ENCODE measurements around the gene SNX8. TPM values are rescaled to one million over a fixed set of nuclear protein-coding genes. Genes with fewer than 3 reads are reported as not detected.
A peak's percentile ranks its signal among the peaks of the same experiment; 100 is the strongest.

SNX8 gene
- polyA plus RNA-seq, 10 donors: 23.0 to 38.1 (median 29.6) TPM

DNA sequence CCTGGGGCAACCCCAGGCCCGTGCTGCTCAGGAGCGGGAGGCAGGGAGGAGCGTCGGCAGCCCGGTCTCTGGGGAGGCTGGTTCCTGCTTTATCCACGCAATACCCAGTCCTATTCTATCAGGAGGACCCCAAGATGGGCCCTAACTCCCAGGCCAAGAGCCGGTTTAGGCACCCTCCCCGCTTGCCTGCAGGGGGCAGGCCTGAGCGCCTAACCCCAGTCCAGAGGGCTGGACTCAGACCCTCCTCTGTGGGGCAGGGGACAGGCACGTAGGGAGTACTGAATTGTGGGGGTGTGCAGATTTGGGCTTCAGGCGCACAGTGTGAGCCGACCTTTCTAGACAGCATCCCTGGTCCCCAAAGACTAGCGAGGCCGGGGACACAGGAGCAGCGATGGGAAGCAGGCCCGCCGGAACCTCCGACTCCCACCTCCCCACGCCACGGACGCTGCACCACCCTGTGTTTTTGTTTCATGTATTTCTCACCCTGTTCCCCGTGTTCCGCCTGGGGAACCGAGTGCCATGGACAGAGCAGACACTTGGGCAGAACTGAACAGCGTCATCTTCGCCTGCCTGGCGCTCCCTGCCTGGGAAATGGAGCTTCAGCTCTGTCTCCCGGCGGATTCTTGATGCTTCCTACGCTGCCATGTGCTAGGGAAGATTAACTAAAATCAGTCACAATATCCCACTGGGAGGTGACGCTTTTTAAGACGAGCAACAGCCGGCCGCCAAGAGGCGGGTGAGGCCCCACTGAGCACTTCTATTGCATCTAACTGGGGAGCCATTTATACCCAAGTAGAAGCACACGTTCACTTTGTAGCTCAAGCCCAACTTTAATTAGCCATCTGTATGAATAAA lies 66.9 kb downstream of the SNX8 start:
- peak in 1 of 3 donors; percentile 61 for DNase-seq

DNA sequence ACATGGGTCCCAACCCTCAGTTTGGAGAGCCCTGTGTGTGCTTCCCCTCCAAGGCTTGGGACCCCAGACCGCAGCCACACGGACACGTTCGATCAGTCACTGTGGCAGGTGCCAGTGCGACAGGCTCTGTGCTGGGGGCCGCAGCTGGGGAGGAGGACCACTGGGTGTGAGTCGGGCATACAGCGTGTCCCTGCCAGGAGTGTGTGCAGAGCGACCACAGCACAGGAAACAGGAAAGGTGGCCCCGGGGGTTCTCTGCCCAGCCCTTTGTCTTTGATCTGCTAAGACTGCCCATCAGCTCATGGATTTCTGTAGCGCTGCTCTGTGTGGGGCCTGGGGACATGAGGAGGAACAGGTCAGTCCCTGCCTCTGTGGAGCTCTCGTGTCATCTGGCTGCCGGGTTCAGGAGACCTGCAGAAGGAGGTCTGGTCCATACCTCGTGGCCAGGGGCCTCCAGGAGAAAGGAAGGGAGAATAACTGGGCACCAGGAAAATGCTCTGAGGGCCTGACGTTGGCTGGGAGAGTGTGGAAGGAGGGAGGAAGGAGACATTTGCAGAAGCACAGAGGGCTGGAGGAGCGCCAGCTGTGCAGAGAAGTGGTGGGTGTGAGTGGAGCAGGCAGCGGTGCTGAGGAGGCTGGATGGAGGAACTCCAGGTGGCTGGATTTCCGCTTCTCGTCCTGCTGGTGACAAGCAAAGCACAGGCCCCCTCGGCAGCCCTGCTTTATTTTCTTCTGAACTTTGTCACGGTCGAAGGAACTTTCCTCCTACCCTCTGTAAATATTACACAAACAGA lies 68.2 kb downstream of the SNX8 start:
- peak in 2 of 3 donors; percentile 61 to 79 for DNase-seq

DNA sequence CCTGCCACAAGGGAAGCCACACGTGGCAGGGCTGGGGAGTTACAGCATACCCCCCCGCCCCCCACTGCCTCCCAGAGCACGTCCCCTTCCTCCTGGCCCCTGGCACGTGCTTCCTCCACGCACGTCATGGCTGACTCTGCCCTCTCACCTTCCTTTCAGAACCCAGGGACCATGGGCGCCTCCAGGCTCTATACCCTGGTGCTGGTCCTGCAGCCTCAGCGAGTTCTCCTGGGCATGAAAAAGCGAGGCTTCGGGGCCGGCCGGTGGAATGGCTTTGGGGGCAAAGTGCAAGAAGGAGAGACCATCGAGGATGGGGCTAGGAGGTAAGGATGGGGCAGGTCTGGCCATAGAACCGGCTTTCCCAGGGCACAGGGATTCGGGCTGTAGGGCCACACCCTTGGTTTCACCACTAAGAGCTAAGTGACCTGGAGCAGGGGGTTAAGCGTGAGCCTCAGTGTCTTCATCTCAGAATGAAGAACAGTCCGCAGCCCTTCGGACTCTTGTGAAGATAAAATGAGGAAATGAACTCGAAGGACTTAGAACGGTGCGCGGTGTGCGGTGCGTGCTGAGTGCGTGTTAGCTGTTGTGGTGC lies 69.7 kb downstream of the SNX8 start:
- no peak for DNase-seq

DNA sequence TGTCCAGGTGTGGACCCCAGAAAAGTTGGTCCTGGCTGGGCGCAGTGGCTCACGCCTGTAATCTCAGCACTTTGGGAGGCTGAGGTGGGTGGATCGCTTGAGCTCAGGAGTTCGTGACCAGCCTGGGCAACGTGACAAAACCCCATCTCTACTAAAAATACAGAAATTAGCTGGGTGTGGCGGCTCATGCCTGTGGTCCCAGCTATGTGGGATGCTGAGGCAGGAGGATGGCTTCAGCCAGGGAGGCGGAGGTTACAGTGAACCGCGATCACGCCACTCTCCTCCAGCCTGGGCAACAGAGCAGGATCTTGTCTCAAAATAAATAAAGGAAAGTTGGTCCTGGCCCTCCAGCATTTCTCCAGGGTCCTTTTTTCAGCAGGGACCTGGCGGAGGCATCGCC lies 70.8 kb downstream of the SNX8 start:
- DNase-seq: no peak

DNA sequence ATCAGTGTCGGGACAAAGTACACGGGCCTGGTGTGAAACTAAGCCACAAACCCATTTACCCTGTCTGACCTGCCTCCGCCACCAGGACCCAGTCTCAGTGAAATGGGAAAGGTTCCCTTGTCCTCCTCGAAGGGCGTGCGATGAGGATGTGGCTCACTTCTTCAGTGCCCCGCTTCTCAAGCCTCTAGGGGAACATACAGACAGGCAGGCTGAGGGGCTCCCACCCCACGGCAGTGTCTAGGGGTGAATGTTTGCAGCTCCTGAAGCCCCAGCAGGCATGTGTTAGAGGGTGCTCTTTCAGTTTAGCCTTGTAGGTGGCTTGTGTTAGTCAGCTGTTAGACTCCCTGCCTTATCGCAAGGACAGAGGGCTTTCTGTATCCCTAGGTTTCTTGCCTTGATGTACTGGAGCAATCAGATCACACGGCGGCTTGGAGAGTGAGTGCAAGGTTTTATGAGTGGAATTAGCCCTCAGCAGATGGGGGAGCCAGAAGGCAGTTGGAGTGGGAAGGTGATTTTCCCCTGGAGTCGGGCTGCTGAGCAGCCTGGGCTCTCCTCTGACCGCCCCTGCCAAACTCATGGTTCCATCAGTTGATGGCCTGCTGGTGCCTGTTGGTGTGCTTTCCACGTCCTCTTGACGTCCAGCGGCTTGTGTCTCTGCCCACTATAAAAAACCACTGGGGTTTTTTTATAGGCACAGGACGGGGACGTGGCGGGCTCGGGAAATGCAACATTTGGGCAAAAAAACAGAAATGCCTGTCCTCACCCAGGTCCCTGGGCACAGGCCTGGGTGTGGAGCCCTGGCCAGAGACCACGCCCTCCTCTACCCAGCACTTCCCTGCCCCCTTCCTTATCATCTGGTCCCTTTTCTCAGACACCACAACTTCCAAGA lies 71.5 kb downstream of the SNX8 start:
- no peak for DNase-seq

DNA sequence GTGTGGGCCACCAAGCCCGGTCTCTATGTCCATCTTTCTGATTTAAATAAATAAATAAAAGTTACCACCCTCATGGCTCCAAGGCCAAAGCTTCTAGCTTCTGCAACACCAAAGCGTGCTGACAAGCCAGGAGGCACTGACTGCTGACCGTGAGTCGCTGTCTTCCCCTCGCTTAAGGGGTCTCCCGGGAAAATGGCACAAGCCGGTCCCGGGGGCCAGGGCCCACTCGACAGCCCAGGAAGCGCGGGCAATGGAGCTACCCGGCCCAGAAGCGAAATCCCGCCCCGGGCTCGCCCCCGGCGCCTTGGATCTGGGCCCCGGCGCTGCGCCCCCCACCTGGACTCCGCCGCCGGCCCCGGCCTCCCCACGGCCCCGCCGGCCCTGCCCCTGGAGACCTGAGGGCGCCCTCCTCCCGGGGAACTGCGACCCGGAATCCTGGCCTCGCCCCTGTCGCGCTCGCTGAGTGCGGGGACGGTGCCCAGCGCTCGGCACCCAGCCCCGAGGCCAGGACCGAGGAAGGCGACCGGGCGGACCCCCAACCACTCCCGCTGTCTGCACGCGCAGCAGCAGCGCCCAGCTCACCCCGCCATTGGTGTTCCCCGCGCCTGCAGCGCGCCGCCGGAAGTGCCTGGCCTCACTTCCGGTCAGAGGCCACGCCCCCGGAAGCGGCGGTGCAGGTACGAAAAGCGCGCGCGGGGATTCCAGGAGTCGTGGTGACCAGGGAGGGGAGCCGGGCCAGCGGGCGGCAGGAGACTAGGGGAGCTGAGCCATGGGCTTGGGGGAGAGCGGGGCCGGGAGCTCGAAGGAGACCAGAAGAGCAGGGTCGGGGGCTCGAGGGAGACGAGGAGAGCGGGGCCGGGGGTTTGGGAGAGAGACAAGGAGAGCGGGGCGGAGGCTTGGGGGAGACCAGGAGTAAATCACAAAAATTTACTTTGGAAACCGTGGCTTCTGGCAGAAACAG lies 72.4 kb downstream of the SNX8 start, which contains the start of the genes MRM2 and NUDT1:
Gene MRM2, minus strand, starts transcription at position 626 of the 961 bp plus-strand sequence. Its CDS starts 36 bp downstream, at position 590.
Gene NUDT1, plus strand, starts transcription at position 647 of the 961 bp plus-strand sequence. CDS start 2,349 bp downstream, outside the sequence.
- DNase-seq: peak; percentile 70 to 92 (median 87)

DNA sequence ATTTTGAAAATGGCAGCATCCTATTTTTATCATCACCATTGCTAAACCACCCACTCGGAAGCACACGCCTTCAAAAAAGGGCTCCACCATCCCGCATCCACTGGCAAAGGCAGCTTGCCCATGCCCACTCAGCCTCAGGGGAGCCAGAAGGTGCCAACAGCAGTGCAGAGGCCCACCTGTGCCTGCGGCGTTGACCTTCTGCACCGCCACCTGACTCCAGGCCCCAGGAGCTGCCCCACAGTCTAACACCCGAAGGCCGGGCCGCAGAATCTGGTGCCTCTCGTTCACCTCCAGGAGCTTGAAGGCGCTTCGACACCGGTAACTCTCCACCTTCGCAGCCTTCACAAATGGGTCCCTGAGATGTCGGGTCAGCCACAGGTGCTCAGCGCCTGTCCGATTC lies 75.0 kb downstream of the SNX8 start:
- DNase-seq: no peak

DNA sequence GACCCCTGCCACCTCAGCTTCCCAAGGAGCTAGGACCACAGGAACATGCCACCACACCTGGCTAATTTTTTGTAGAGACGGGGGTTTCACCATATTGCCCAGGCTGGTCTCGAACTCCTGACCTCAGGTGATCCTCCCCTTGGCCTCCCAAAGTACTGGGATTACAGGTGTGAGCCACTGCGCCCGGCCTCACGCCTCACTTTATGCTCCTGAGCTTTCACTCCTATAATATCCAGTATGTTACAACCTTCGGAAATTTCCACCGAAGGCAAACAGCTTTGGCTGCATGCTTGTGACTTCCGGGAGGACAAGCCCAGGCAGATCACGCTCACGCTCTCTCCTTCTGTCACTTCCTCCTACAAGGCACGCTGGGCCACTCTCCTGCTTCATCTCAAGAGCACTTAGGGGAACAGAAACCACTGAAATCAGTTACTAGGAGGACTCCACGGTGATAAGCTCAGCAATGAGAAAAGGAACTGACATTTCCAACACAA lies 77.1 kb downstream of the SNX8 start:
- peak in 1 of 3 donors; percentile 45 for DNase-seq

DNA sequence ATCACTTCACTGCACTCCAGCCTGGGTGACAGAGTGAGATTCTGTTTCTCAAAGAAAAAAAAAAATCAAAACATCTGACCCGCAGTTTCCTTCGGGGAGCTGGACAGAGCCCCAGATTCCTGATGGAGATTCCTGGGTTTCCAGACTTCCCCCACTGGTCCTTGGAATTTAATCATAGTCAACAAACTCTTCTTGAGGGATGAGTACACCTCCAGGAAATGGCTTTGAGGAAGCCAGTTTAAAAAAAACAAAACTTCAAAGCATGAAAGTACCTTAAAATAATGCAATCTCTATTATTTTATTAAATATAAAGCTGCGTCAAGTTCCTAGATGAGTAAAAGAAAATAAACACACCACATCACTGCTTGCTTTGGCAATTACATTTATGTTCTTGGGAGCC lies 80.3 kb downstream of the SNX8 start:
- DNase-seq: no peak

DNA sequence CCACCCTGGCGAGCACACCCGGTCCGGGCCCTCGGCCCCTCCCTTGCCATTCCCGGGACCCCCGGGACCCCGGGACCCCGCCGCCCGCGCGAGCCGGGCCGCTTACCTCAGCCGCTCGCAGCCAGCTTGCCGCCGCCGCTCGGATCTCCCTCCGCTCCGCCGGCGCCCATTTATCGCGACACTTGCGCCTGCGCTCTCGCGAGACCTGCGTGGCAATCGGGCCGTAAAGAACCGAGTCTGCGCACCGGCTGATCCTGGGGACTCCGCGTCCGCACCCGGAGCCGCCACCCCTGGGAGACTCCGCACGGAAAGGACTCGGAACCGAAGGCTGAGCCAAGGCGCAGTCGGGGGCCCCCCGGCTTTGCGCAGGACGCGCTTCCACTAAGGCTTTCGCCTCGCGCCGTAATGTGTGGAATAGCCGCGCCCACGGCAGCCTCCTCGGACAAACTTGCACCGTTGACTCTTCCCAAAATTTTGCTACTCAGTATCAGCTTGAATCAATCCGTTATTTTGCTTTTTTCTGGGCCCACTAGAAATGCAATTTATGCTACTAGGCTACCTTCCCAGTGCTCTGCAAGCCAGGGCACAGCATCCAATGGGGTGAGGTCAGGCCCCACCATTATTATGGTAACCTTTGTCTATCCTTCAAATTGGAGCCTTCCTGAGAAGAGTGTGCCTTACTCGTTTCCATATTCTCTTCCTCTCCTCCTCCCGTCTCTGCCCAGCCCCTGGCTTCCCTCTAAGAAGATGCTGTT lies 81.3 kb downstream of the SNX8 start, which contains the start of gene MAD1L1:
Gene MAD1L1, minus strand, starts transcription at position 180 of the 755 bp plus-strand sequence. CDS start 2,812 bp downstream, outside the sequence.
- peak; percentile 90 to 97 (median 94) for DNase-seq

DNA sequence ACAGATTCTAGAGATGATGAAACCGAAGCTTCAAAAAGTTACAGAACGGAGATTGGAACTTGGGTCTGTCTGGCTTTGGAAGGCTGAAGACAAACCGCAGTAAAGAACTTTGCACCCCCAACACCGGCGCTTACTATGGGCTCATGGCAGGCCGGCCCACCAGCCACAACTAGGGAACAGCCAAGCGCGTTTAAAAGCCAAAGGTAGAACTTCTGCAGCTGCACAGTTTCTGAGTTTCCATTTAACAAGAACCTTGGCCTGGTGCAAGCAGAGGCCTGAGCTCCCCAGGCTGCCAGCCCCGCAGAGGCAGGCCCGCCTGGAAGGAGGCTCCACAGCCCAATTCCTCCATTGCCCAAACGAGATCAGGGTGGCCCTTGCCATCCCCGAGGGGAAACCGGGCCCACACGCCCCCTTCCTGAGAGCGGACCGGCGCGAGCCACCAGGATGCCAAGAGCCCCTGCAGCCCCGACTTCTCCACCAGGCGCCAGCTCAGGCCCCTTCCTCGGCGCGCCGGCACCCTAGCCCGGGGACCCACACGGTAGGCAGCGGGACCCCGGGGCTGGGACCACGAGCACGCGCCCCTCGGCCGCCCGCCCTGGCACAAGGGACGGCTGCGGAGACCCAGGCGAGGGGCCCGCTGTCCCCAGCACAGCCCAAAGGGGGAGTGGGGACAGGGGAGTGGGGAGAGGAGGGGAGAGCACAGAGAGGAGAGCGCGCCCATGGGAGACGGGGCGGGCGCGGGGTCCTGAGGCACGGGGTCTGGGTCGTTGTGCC lies 82.1 kb downstream of the SNX8 start:
- peak in 1 of 3 donors; percentile 67 for DNase-seq

DNA sequence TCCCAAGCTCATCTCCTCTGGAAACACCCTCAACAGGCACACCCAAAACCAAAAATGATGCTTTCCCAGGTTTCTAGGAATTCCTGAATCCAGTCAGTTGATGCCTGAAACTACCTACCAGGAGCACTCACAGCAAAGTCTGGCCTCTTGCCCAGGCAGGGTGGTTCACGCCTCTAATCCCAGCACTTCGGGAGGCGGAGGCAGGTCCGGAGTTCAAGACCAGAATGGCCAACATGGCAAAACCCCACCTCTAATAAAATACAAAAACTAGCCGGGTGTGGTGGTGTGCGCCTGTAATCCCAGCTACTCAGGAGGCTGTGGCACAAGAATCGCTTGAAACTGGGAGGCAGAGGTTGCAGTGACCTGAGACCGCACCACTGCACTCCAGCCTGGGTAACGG lies 83.4 kb downstream of the SNX8 start:
- no peak for DNase-seq

DNA sequence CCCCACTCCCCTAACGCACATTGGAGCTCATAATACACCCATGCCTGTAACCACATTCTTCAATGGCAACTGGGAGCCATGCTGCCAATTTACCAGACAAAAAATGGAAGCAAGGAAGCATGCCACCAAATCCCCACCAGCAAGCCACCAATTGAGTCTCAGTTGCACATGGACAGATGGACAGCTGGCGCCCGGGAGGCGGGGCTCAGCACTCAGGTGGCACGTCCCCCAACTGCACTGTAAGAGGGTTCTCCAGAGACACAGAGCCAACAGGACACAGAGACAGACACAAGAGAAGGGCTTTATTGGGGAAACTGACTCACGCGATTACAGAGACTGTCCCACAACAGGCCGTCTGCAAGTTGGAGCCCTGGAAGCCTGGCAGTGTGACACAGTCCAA lies 84.0 kb downstream of the SNX8 start:
- DNase-seq: no peak

DNA sequence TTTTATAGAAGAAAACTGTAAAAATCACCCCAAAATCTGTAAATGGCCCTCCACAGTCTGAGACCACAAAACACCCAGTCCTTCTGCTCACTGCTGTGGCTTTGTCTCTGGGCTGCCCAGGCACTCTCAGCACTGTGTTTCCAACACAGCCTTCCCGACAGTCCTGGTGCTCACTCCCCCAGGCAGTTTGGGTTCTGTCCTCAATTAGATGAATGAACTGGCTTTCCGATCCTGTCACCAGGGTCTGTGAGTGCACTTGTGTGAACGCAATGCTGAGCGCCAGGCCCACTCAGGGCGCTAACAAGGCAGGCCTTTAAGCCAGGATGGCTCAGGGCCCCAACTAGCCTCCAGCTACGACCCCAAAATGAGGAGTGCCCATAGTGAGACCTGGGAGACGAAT lies 84.8 kb downstream of the SNX8 start:
- no peak for DNase-seq

DNA sequence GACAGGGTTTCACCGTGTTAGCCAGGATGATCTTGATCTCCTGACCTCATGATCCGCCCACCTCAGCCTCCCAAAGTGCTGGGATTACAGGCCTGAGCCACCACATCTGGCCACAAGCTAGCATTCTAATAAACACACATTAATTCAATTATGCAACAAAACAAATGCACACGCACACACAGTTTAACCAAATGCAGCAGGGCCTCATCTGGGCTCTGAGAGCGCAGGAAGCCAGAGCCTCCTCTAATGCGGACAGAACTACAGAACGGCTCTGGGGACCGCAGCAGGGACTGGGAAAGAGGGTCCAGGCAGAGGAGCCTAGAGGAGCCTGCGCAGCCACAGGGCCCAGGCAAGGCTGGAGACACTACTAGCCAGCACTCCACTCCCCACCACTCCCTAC lies 85.3 kb downstream of the SNX8 start:
- DNase-seq: no peak

DNA sequence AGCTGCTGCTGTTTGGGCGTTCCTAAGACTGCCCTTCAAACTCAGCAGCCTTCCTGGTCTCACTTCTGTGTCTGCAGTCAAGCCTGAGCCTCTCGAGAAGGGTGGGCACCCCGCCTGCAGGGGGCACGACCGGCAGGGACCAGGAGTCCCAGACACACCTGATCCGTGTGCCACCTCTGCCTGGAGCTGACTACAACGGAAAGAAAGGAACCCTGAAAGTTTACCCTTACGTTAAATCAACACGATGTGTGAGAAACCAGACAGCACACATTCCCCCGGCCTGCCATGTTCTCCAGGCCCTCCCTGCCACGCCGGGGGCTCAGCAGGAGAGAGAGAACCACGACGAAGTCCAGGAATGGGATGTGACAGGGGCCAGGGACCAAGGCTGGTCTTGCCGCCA lies 86.5 kb downstream of the SNX8 start:
- DNase-seq: no peak

DNA sequence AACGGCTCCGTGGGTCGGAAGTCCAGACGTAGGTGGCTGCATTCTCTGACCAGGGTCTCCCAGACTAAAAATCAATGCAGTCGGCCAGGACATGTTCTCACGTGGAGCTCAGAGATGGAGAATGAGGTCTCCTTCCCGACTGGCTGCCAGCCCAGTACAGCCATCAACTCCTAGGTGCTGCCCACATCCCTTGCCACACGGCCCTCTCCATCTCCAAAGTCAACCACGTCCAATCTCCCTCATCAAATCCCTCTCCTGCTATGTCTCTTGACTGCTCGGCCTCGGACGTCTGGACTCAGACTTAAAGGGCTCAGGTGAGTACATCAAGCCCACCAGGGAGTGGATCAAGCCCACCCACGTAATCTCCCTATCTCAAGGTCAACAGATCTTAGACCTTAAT lies 88.4 kb downstream of the SNX8 start:
- DNase-seq: no peak

DNA sequence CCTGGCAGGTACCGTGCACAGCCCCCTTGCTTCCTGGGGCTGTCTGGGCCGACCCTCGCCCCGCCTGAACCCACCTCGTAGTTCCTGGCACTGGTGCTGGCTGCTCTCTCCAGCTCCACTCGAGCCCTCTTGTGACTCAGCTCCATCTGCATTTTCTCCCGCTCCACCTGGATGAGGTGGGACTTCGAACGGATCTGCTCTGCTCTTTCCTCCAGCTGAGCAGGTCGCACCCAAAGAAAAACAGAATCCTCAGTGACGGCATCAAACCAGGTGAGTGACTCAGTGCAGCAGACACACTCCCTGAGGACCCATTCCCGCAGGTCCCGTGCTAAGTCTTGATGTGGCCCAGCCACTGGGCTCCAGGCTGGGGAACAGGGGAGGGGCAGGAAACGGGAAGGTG lies 88.9 kb downstream of the SNX8 start:
- DNase-seq: no peak
